ENCODE results near the gene USP21.
"Not testable (repeated sequence)": the region's sequence is repeated elsewhere in the genome, so short reads cannot be mapped to it uniquely, and the experiment has no call there.

The USP21 gene

GRCh38 chr1:161159087-161159912 lies at the start of gene USP21:
TSS of gene USP21 (plus strand) at chr1:161159500. CDS start at chr1:161160641, 1,141 bp downstream.
- H3K36me3 ChIP-seq (ENCODE audit: control insufficient read depth, low read depth, low read length), result peaks cover 20% of the 10 kb centered on the region
- H3K4me3 ChIP-seq (ENCODE audit: low read length), result peak within 1 kb of the TSS; percentile 62
- peak within 1 kb of the TSS; percentile 77 for H3K27ac ChIP-seq (ENCODE audit: low read length)
- no peaks in the 10 kb centered on the region for H3K27me3 ChIP-seq (ENCODE audit: control insufficient read depth, insufficient read depth, low read length)
- H3K4me1 ChIP-seq (ENCODE audit: control insufficient read depth, low read depth, low read length), result peaks cover 11% of the 10 kb centered on the region
- H3K9me3 ChIP-seq (ENCODE audit: control insufficient read depth, low read depth, low read length), result no peaks in the 10 kb centered on the region
- peak within 1 kb of the TSS; percentile 85 for H3K9ac ChIP-seq (ENCODE audit: low read length)

- no peaks in the 10 kb centered on the region for H3K9me3 ChIP-seq (ENCODE audit: control insufficient read depth, low read depth, low read length)
- no peak overlapping the region for H3K27ac ChIP-seq (ENCODE audit: low read length)
- H3K36me3 ChIP-seq (ENCODE audit: control insufficient read depth, low read depth, low read length), result no peaks in the 10 kb centered on the region
- H3K27me3 ChIP-seq (ENCODE audit: control insufficient read depth, insufficient read depth, low read length), result no peaks in the 10 kb centered on the region
- H3K4me3 ChIP-seq (ENCODE audit: low read length), result no peak overlapping the region
- H3K9ac ChIP-seq (ENCODE audit: low read length), result no peak overlapping the region
- no peaks in the 10 kb centered on the region for H3K4me1 ChIP-seq (ENCODE audit: control insufficient read depth, low read depth, low read length)
These were observed 48.2 kb upstream of the USP21 start for GRCh38 chr1:161111117-161111516.

DNA sequence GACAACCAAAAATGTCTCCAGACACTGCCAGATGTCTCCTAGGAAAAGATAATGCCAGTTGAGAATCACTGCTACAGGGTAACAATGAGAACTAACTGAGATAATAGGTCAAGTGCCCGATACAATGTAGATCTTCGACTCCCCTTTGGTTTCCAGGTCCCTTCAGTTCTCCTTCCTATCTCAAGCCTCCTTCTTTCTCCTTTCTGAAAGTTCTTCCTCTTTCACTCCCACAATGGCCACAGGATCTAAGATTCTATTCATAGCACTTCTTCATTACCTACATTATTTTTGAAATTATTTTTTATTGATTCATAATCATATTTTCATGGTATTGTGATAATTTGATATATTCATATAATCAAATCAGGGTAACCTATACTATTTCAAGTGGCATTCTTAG lies 47.8 kb upstream of the USP21 start:
- no peaks in the 10 kb centered on the region for H3K36me3 ChIP-seq (ENCODE audit: control insufficient read depth, low read depth, low read length)
- no peaks in the 10 kb centered on the region for H3K9me3 ChIP-seq (ENCODE audit: control insufficient read depth, low read depth, low read length)
- H3K9ac ChIP-seq (ENCODE audit: low read length), result no peak overlapping the region
- no peaks in the 10 kb centered on the region for H3K27me3 ChIP-seq (ENCODE audit: control insufficient read depth, insufficient read depth, low read length)
- no peak overlapping the region for H3K4me3 ChIP-seq (ENCODE audit: low read length)
- H3K27ac ChIP-seq (ENCODE audit: low read length), result no peak overlapping the region
- H3K4me1 ChIP-seq (ENCODE audit: control insufficient read depth, low read depth, low read length), result no peaks in the 10 kb centered on the region

- peaks cover 4% of the 10 kb centered on the region for H3K4me1 ChIP-seq (ENCODE audit: control insufficient read depth, low read depth, low read length)
- H3K36me3 ChIP-seq (ENCODE audit: control insufficient read depth, low read depth, low read length), result no peaks in the 10 kb centered on the region
- H3K9ac ChIP-seq (ENCODE audit: low read length), result no peak overlapping the region
- H3K9me3 ChIP-seq (ENCODE audit: control insufficient read depth, low read depth, low read length), result no peaks in the 10 kb centered on the region
- H3K4me3 ChIP-seq (ENCODE audit: low read length), result no peak overlapping the region
- no peaks in the 10 kb centered on the region for H3K27me3 ChIP-seq (ENCODE audit: control insufficient read depth, insufficient read depth, low read length)
- H3K27ac ChIP-seq (ENCODE audit: low read length), result no peak overlapping the region
These were observed 45.4 kb upstream of the USP21 start for GRCh38 chr1:161113915-161114314.

GRCh38 chr1:161114556-161114955 lies 44.7 kb upstream of the USP21 start:
- Histone ChIP-seq H3K4me3 (ENCODE audit: low read length) (no peak overlapping the region), H3K9ac (ENCODE audit: low read length) (no peak overlapping the region)

DNA sequence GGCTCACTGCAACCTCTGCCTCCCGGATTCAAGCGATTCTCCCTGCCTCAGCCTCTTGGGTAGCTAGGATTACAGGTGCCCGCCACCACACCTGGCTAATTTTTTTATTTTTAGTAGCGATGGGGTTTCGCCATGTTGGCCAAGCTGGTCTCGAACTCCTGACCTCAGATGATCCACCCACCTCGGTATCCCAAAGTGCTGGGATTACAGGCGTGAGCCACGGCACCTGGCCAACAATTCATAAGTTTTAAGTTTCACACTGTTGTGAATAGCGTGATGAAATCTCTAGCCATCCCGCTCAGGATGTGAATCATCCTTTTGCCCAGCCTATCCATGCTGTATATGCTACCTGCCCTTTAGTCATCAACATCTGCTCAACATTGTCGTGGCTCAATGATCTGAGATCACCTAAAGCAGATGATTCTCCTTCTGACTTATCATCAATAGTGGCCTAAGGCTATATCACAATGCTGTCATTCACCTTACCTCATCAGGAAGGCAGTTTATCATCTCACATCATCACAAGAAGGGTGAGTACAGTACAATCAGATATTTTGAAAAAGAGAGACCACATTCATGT lies 44.1 kb upstream of the USP21 start:
- no peaks in the 10 kb centered on the region for H3K27me3 ChIP-seq (ENCODE audit: control insufficient read depth, insufficient read depth, low read length)
- H3K9me3 ChIP-seq (ENCODE audit: control insufficient read depth, low read depth, low read length), result no peaks in the 10 kb centered on the region
- H3K4me3 ChIP-seq (ENCODE audit: low read length), result no peak overlapping the region
- H3K4me1 ChIP-seq (ENCODE audit: control insufficient read depth, low read depth, low read length), result peaks cover 11% of the 10 kb centered on the region
- H3K36me3 ChIP-seq (ENCODE audit: control insufficient read depth, low read depth, low read length), result peaks cover 4% of the 10 kb centered on the region
- H3K27ac ChIP-seq (ENCODE audit: low read length), result no peak overlapping the region
- no peak overlapping the region for H3K9ac ChIP-seq (ENCODE audit: low read length)

More at GRCh38 chr1:161114556-161114955, 44.7 kb upstream of the USP21 start:
- Histone ChIP-seq H3K27me3 (ENCODE audit: control insufficient read depth, insufficient read depth, low read length) (no peaks in the 10 kb centered on the region), H3K27ac (ENCODE audit: low read length) (no peak overlapping the region), H3K36me3 (ENCODE audit: control insufficient read depth, low read depth, low read length) (no peaks in the 10 kb centered on the region), H3K4me1 (ENCODE audit: control insufficient read depth, low read depth, low read length) (peaks cover 10% of the 10 kb centered on the region), H3K9me3 (ENCODE audit: control insufficient read depth, low read depth, low read length) (no peaks in the 10 kb centered on the region)

- not testable (repeated sequence) for H3K27me3 ChIP-seq (ENCODE audit: control insufficient read depth, insufficient read depth, low read length); H3K4me3 ChIP-seq (ENCODE audit: low read length); H3K9me3 ChIP-seq (ENCODE audit: control insufficient read depth, low read depth, low read length); H3K9ac ChIP-seq (ENCODE audit: low read length); H3K27ac ChIP-seq (ENCODE audit: low read length)
- H3K36me3 ChIP-seq (ENCODE audit: control insufficient read depth, low read depth, low read length), result peaks cover 12% of the 10 kb centered on the region
- H3K4me1 ChIP-seq (ENCODE audit: control insufficient read depth, low read depth, low read length), result peaks cover 11% of the 10 kb centered on the region
These were observed 43.3 kb upstream of the USP21 start for GRCh38 chr1:161115961-161116360.

DNA sequence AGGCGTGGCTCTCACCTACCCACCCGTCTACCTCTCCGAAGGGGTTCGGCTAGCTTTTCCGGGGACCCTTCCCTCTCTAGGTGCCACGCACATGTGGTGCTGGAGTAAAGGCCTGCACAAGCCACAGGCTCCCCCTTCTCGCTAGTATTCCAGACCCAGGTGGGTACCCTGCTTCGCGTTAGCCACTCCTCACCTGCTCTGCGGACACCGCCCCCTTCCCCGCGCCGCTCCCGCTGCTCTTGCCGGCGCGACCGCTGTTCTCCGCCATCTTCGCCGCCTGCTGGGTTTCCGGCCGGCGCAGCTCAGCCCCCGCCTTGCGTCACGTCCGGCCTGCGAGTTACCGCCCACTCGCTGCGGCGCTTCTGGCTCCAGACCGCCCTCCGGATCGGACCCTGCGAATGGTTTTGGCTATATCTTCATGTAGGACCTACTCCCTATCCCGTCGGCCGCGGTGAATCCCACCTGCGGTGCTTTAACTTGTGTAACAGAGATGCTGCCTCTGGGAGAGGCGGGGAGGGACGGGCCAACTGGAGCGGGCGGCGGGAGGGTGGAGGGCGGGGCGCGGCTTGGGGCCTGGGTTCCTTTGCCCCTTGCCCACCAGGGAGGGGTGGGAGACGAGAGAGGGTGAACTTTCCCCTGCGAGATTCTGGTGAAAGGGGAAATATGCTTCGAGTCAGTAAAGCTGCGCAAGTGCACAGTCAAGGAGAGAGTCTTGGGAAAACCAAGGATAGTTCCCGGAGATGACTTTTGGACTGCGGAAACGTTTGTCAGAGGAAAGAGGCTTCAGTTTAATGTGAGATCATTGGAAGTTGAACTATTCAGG lies 41.3 kb upstream of the USP21 start, which contains the start of the genes NIT1 and PFDN2:
Gene NIT1 (plus strand): TSS at position 347 of the 823 bp plus-strand sequence. CDS start 72 bp downstream, at position 419.
Gene PFDN2 (minus strand): TSS at position 279 of the 823 bp plus-strand sequence. CDS start 11 bp downstream, at position 268.
- Histone ChIP-seq H3K9ac (ENCODE audit: low read length) (peak within 1 kb of the TSS; percentile 54), H3K36me3 (ENCODE audit: control insufficient read depth, low read depth, low read length) (peaks cover 32% of the 10 kb centered on the region), H3K9me3 (ENCODE audit: control insufficient read depth, low read depth, low read length) (no peaks in the 10 kb centered on the region), H3K27ac (ENCODE audit: low read length) (peak within 1 kb of the TSS; percentile 6), H3K4me1 (ENCODE audit: control insufficient read depth, low read depth, low read length) (peaks cover 11% of the 10 kb centered on the region), H3K4me3 (ENCODE audit: low read length) (peak within 1 kb of the TSS; percentile 80), H3K27me3 (ENCODE audit: control insufficient read depth, insufficient read depth, low read length) (no peaks in the 10 kb centered on the region)

DNA sequence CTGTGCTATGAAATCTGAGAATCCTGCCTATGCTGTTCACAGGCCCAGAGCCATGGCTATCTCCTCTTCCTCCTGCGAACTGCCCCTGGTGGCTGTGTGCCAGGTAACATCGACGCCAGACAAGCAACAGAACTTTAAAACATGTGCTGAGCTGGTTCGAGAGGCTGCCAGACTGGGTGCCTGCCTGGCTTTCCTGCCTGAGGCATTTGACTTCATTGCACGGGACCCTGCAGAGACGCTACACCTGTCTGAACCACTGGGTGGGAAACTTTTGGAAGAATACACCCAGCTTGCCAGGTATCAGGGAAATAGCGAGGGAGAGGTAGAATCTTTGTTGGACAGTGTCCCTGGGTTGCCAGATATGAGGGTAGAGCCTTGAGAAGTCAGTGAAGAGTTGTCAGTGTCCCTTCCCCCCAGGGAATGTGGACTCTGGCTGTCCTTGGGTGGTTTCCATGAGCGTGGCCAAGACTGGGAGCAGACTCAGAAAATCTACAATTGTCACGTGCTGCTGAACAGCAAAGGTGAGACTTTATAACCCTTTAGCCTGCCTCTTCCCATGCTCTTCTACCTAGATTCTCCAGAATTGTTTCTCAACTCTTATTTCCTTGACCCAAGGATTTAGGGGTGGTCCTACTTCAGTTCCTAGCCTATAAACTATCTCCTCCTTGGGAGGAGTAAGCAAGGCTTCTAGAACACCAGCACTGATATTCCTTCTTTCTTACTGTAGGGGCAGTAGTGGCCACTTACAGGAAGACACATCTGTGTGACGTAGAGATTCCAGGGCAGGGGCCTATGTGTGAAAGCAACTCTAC lies 40.0 kb upstream of the USP21 start:
- Histone ChIP-seq H3K9me3 (ENCODE audit: control insufficient read depth, low read depth, low read length) (no peaks in the 10 kb centered on the region), H3K9ac (ENCODE audit: low read length) (peak overlapping the region; percentile 54), H3K4me1 (ENCODE audit: control insufficient read depth, low read depth, low read length) (peaks cover 11% of the 10 kb centered on the region), H3K27ac (ENCODE audit: low read length) (no peak overlapping the region), H3K36me3 (ENCODE audit: control insufficient read depth, low read depth, low read length) (peaks cover 40% of the 10 kb centered on the region), H3K27me3 (ENCODE audit: control insufficient read depth, insufficient read depth, low read length) (no peaks in the 10 kb centered on the region), H3K4me3 (ENCODE audit: low read length) (peak overlapping the region; percentile 80)

DNA sequence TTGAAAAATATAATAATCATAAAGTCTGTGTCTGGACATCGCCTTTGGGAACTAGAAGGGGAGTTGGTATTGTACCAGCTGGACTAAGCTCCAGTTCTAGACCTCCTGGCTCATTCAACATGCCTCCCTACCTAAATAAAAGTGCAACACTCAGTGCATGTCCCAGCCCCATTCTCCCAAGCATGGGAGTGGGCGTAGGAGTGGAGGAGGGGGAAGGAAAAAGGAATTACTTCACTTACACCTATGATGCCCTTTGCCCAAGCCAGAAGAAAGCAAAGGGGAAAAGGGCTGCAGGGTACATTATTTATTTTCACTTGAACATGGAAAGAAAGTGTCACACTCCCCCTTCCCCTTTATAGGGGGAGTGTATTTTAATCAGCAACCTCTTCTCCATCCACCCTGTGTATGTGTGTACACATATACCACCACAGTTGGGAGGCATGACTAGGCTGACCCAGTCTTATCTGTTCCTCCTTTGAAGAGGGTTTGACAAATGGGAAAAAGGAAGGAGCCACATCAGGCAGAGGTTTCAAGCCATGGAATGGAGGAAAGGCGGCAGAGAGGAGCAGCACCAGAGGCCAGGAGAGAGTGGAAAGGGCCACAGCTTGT lies 38.2 kb upstream of the USP21 start:
- peaks cover 45% of the 10 kb centered on the region for H3K36me3 ChIP-seq (ENCODE audit: control insufficient read depth, low read depth, low read length)
- peaks cover 11% of the 10 kb centered on the region for H3K4me1 ChIP-seq (ENCODE audit: control insufficient read depth, low read depth, low read length)
- H3K27ac ChIP-seq (ENCODE audit: low read length), result no peak overlapping the region
- H3K27me3 ChIP-seq (ENCODE audit: control insufficient read depth, insufficient read depth, low read length), result no peaks in the 10 kb centered on the region
- H3K9ac ChIP-seq (ENCODE audit: low read length), result no peak overlapping the region
- H3K9me3 ChIP-seq (ENCODE audit: control insufficient read depth, low read depth, low read length), result no peaks in the 10 kb centered on the region
- no peak overlapping the region for H3K4me3 ChIP-seq (ENCODE audit: low read length)
